Stimulated activated CD4-positive, alpha-beta T cell treated with anti-CD3 and anti-CD28 coated beads, TNF-alpha, amount 100 ng/mL, for 24 hours (primary cell): ENCODE measurements around the gene SUSD2.
A peak's percentile ranks its signal among the peaks of the same experiment; 100 is the strongest.
"Not testable (repeated sequence)": the region's sequence is repeated elsewhere in the genome, so short reads cannot be mapped to it uniquely, and the experiment has no call there.

Experiments
- DNase-seq, 3 experiments: peaks; one replicate each; pipeline ENCODE4 v3.0.0-alpha.2; 2020; ENCODE audit warnings: low read depth in 3 of 3

SUSD2 gene

DNA sequence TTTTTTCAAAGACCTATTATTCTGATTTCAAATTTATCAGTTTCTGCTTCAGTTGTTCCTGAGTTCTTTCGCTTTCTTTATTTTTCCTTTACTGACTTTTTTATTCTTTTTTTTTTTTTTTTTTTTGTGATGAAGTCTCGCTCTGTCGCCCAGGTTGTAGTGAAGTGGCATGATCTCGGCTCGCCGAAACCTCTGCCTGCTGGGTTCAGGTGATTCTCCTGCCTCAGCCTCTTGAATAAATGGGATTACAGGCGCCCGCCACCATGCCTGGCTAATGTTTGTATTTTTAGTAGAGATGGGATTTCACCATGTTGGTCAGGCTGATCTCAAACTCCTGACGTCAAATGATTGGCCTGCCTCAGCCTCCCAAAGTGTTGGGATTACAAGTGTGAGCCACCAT lies 31.8 kb downstream of the SUSD2 start:
- not testable (repeated sequence) for DNase-seq

DNA sequence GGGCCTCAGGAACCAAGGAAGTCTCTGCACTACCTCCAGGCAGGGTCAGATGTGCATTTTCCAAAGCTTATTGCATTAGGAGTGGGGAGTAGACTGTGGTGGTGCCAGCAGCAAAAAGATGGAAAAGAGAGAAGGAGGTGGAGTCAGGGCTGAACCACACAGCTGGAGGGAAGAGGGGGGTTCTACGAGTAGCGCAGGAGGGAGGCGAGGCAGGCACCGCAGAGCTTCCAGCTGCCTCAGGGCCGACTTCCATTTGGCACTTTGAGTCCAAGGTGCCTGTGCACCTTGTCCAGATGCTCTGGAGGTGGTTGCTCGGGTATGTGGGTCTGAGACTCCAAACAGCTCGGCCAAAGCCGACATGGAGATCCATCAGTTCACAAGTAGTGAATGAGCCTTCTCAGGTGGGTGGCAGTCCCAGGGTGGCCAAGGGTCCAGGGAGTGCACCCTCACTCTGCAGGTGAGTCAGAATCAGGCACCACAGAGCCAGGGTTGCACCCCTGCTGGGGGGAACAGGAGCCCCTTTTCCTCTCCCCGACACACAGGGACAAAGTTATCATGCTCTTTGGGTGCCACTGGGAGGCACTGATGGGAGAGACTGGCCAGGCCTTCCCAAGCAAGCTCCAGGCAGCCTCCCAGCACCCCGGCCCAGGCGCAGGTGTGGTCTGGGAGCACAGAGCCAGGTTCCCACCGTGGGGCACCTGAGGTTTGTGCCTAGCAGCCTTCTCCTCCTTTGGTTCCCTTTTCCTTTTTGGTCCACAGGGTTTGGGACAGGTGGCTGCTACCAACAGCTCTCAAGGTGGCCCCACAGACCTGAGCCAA lies 33.4 kb downstream of the SUSD2 start:
- DNase-seq = no peak

DNA sequence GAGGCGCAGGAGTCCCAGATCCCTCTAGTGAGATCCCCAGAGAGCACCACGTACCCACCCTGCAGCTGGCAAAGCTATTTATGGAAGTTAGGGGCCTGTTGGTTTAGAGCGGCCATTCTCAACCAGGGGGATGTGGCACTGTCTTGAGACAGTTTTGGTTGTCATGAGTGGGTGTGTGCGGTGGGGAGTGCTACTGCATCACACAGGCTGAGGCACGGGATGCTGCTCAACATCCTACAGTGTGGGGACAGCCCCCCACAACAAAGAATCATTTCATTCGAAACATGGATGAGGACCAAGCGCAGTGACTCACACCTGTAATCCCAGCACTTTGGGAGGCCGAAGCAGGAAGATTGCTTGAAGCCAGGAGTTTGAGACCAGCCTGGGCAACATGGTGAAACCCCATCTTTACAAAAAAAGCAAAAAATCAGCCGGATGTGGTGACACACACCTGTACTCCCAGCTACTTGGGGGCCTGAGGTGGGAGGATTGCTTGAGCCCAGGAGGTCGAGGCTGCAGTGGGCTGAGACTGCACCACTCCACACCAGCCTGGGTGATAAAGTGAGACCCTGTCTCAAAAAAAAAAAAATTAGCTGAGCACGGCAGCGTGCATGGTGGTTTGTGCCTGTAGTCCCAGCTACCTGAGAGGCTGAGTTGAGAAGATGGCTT lies 35.4 kb downstream of the SUSD2 start:
- DNase-seq = no peak

DNA sequence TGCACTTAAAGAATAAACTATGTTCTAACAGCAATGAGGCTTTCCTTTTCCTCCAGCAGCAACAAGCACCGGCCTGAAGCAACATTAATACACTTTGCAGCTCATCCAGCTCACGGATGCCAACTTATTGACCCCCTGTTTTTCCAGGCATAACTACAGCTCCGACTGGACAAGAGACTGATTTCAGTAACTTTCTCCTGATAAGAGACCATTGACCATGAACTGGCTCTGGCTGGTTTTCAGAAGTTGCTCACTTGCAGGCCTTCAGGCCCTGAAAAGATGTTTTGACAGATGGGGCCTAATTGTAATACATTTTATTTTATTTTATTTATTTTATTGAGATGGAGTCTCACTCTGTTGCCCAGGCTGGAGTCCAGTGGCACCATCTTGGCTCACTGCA lies 36.1 kb downstream of the SUSD2 start:
- no peak for DNase-seq

DNA sequence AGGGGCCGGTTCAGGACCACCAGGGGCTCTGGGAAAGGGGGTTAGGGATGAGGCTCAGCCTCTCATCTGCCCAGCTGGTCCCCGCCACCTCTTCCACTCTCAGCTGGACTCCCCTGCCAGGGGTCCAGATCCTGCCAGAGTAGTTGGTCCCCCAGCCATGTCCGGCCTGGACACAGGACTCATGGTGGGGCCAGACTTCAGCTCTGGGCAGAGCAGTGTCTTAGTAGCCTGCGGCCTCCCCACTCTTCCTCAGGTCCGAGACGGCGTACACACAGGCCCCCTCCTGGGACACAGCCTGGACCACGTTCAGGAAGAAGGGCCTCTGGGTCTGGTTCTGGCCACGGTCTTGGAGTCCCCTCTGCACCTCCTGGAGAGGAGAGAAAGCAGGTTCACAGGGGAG lies 38.5 kb downstream of the SUSD2 start:
- no peak for DNase-seq

DNA sequence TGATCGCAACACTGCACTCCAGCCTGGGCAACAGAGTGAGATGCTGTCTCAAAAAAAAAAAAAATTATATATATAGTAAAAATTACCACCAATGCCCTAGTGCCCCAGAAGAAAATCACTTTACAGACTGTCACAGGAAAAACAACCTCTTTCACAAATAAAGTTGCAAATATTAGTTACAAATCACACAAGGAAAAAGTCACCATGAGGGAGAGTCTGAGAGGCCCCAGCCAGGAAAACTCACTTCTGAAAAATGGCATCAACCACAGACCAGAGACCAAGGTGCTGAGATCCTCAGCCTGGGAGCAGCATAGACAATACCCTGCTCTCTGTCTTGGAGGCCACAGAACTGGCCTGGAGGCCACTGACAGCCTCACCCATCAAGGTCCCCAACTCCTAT lies 43.2 kb downstream of the SUSD2 start:
- DNase-seq = no peak

DNA sequence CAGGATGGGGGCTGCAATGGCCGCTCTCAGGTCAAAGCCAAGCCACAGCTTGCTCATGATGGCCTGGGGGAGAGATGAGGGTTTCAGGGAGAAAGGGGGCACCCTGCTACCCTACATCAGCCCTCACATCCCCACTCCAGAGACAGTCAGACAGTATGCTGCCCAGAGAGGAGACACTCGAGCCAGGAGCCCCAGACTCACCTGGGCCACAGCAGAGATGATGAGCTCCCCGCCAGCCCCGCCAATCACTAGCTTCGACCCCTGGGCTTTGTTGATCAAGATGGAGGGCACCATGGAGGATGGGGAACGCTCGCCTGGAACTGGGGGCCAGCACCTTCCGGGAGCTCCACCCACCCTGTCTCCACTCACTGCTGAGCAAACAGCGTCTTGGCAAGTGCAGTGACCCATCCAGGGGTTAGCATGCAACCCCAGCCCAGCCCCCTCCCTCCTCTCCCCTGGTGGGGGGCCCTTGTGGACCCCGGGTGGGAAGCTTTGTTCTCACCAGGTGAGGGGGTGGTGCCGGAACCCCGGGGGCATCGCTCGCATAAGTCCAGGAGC lies 43.8 kb downstream of the SUSD2 start:
- DNase-seq = no peak

DNA sequence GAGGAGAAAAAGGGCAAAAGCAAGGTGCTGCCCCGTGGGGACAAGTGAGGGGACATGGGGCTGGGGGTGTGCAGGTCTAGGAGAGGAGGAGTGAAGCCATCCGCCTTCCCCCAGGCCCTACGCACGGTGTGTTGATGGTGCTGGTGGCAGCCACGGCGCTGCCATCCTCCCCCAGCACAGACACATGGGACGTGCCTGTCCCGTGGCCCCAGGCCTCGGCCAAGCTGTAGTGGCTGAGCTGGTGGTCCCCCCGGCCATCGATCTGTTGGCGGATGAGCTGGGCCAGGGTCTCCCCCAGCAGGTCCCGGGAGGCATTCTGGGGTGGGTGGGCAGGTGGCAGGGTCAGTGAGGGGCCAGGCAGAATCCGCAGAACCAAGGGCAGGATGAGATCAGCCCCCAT lies 44.7 kb downstream of the SUSD2 start:
- DNase-seq = no peak

DNA sequence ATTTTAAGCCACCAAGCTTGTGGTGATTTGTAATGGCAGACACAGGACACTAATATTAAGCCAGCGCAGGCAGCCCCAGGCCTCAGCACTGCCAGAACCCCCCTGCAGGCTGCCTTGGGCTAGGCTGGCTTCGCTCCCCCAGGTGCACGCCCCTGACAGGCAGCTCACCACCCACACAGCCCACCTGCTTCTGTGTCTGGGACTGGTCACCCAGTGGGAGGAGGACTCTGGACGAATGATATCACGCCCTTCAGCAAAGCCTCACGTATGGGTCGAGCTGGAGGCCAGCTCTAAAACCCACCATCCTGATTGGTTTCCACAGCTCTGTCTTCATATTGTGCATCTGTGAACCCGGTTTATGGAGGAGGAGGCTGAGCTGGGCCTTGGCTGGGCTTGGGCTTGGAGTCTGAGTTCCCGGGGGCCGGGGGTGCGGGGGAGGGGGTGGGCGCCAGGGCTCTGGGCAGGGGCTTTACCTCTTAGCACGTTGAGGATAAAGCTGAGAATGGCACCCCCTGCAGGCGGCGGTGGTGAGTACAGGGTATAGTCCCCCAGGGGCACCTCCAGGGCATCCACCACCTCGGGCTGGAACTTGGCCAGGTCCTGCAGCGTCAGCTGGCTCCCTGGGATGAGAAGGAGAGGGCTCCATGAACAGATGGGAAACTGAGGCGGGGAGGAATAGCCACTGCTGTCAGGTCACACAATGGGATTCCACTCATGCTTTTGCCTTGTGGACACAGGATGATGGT lies 49.8 kb downstream of the SUSD2 start:
- DNase-seq = peak; percentile 22 to 70 (median 22)

DNA sequence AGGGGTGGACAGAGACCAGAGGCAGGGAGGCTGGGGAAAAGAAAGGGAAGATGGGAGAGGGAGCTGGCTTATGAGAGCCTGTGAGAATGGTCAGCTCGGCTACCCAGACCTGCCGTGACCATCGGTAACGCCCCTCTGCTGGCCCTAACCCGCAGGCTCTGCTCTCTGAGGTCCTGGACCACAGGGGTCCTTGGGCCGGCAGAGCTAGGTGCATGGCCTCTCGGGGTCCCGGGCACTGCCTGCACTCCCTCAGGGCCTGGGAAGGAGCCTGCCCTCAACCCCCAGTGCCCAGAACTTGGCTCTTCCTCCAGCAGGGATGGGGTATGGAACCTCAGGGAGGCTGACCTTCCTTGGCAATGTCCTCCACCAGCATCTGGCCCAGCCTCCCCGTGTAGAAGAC lies 50.4 kb downstream of the SUSD2 start:
- no peak for DNase-seq

DNA sequence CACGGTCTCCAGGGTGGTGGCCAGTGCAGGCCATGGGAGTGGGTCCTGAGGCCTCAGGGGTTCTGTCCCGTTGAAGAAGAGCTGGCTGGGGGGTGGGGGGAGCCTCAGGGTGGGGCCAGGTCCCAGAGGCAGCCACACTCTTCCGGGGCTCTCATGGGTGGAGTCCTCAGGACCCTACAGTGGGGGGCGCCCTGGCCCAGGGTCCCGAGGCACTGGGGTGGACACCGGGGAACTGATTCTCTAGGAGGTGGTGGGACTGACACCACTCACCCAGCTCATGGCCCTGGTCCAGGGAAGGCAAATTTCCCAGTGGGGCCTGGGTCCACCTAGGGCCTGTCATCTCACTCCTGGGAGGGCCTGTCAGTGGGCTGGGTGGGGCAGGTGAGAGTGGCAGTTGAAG lies 50.8 kb downstream of the SUSD2 start:
- no peak for DNase-seq

DNA sequence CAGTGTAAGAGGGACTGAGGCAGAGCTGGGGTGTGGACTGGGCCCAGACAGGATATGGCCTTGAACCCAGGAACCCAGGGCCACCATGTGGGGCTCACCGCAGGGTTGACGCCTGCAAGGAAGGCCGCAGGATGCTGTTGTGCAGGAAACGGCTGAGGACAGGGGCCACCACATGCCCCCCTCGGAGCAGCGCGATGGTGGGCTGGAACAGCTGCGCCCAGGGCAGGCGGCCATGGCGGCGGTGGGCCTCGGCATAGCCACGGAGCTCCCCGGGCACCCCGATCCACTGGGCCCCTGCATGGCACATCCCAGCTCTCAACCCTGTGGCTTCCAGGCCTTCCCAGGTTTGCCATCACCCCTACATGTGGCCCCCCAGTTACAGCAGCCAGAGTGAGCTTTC lies 51.4 kb downstream of the SUSD2 start:
- DNase-seq = no peak

DNA sequence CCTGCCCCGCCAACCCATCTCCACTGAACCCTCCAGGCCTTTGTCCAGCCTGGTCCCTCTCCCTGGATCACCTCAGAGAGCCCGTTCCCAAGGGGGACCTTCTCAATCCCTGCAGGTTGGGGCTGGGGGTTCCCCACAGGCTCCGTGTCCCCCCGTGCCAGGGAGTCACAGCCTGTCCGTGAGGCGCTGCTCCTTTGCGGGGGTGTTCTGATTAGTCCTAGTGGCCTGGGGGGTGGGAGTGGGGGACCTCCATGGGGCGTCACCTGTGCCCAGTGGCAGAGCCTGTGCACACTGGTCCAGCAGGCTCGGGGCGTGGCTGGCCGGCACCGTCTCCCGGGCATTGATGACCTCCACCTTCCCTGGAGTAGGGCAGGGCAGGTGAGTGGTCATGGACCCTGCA lies 51.9 kb downstream of the SUSD2 start:
- DNase-seq = no peak

DNA sequence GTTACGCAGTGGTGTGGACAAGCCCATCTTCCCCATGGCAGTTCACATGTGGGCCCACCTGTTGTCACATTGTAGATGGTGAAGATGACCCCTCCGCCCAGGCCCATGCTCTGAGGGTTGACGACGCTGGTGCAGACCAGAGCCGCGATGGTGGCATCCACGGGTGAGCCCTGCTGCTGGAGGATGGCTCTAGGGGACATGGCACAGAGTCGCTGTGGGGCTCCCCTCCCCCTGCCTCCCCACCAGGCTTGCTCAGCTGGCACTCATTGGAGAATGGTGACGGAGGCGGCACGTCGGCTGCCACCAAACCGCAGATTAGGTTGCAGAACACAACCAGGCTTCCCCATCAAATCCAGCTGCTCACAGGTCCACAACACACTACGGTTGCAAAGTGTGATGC lies 52.5 kb downstream of the SUSD2 start:
- no peak for DNase-seq

DNA sequence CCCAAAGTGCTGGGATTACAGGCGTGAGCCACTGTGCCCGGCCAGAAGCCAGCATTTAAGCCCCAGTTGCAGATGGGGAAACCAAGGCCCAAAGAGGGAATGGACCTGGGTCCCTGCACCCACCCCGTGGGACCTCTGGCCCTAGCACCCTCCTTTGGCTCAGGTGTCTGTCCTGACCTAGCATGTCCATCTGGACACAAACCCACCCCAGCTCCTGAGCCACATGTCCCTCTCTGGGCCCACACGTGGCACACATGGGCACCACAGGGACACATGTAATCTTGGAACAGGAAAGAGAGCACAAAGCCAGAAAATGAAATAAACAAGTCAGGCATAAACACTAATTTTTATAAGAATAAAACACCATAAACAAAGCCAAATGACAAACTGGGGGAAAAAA lies 54.0 kb downstream of the SUSD2 start:
- no peak for DNase-seq

DNA sequence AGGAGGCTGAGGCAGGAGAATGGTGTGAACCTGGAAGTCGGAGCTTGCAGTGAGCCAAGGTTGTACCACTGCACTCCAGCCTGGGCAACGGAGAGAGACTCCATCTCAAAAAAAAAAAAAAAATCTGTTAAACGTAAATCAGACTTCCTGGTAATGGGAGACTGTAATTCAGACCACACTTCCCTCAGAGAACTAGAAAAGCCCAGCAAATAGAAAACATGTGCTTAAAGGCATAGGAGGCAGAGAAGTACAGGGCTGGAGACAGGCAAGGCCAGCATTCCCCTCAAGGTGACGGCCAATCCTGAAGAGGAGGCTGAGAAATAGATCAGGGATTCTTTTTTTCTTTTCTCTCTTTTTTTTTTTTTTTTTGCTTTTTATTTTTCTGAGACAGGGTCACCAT lies 55.4 kb downstream of the SUSD2 start:
- no peak for DNase-seq

DNA sequence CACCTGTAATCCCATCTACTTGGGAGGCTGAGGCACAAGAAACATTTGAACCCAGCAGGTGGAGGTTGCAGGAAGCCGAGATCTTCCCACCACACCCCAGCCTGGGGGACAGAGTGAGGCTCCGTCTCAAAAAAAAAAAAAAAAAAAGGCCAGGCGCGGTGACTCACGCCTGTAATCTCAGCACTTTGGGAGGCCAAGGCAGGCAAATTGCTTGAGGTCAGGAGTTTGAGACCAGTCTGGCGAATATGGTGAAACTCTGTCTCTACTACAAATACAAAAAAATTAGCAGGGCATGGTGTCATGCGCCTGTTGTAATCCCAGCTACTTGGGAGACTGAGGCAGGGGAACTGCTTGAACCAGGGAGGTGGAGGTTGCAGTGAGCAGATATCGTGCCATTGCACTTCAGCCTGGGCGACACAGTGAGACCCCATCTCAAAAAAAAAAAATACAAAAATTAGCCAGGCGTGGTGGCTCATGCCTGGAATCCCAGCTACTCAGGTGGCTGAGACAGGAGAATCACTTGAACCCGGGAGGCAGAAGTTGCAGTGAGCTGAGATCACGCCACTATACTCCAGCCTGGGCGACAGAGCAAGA lies 56.9 kb downstream of the SUSD2 start:
- not testable (repeated sequence) for DNase-seq
